IMR-90 (cell line): ENCODE results near the gene CACNA2D1. TPM values are rescaled to one million over a fixed set of nuclear protein-coding genes. Genes with fewer than 3 reads are reported as not detected.

Source experiments
- ATAC-seq: fragments of 200-7000 bp; cut with Tn5 transposase; 2 replicates; pipeline ENCODE4 v1.9.1; 2020; ENCODE audit warnings: low read depth, mild to moderate bottlenecking, moderate library complexity
- BruUV-seq: library from RNA; stranded (reverse); fragments of 400-500 nt; replicated peaks from 2 replicates; lab custom pipeline; 2021; lab: Mats Ljungman, UMichigan
- CTCF ChIA-PET: fragments of 300-600 bp; formaldehyde crosslinking; extraction: SDS; loops from one replicate; lab custom pipeline; 2021; ENCODE audit warnings: antibody characterized with exemption; lab: Yijun Ruan, JAX
- POLR2A ChIA-PET: fragments of 300-600 bp; sonication (Branson Sonifier 250); formaldehyde crosslinking; loops from one replicate; lab custom pipeline; 2022; ENCODE audit warnings: antibody characterized with exemption; ENCODE audit not compliant: unreplicated experiment; lab: Charles Lee
- DNase-seq: peaks from one replicate; pipeline ENCODE4 v3.0.0; 2013
- H2AFZ ChIP-seq: replicated peaks from 2 replicates; pipeline ENCODE3; 2013; ENCODE audit warnings: low read length, mild to moderate bottlenecking; ENCODE audit not compliant: poor library complexity
- H2AK5ac ChIP-seq: 2 replicates; pipeline ENCODE4 v1.6.1; 2013; ENCODE audit warnings: low read depth, low read length, inconsistent platforms
- H2AK9ac ChIP-seq: replicated peaks from 2 replicates; pipeline ENCODE3; 2013; ENCODE audit warnings: mild to moderate bottlenecking, low read depth, low read length, moderate library complexity; ENCODE audit not compliant: poor library complexity
- H2BK120ac ChIP-seq: 2 replicates; pipeline ENCODE4 v1.6.1; 2013; ENCODE audit warnings: low read depth, low read length, inconsistent platforms
- H2BK15ac ChIP-seq: 3 replicates; pipeline ENCODE4 v1.6.1; 2013; ENCODE audit warnings: low read depth, low read length, inconsistent platforms
- H2BK20ac ChIP-seq: 2 replicates; pipeline ENCODE4 v1.6.1; 2013; ENCODE audit warnings: low read depth, mild to moderate bottlenecking, inconsistent platforms, low read length, moderate library complexity
- H2BK5ac ChIP-seq: 2 replicates; pipeline ENCODE4 v1.6.1; 2013; ENCODE audit warnings: mild to moderate bottlenecking, low read depth, low read length, inconsistent platforms; ENCODE audit not compliant: poor library complexity, severe bottlenecking
- H3K14ac ChIP-seq: replicated peaks from 2 replicates; pipeline ENCODE4 v1.6.1; 2013; ENCODE audit warnings: low read depth, low read length, inconsistent platforms
- H3K18ac ChIP-seq: 2 replicates; pipeline ENCODE4 v1.6.1; 2013; ENCODE audit warnings: low read depth, low read length, control low read depth
- H3K23ac ChIP-seq: 2 replicates; pipeline ENCODE4 v1.6.1; 2013; ENCODE audit warnings: low read depth, low read length, inconsistent platforms
- H3K27ac ChIP-seq: 2 replicates; pipeline ENCODE4 v1.5.1; 2013; ENCODE audit warnings: mild to moderate bottlenecking, control low read depth, low read length; ENCODE audit not compliant: insufficient read depth
- H3K27me3 ChIP-seq: 2 replicates; pipeline ENCODE4 v1.6.1; 2013; ENCODE audit warnings: low read length; ENCODE audit not compliant: control insufficient read depth, insufficient read depth
- H3K36me3 ChIP-seq: 2 replicates; pipeline ENCODE4 v1.6.1; 2013; ENCODE audit warnings: low read length, mixed read lengths; ENCODE audit not compliant: control insufficient read depth, insufficient read depth
- H3K4ac ChIP-seq: 2 replicates; pipeline ENCODE4 v1.6.1; 2013; ENCODE audit warnings: low read depth, low read length, inconsistent platforms
- H3K4me1 ChIP-seq: 2 replicates; pipeline ENCODE4 v1.6.1; 2013; ENCODE audit warnings: low read length, mixed read lengths; ENCODE audit not compliant: control insufficient read depth, insufficient read depth
- H3K4me2 ChIP-seq: 2 replicates; pipeline ENCODE4 v1.6.1; 2013; ENCODE audit warnings: low read depth, mild to moderate bottlenecking, control low read depth, low read length, moderate library complexity
- H3K4me3 ChIP-seq: 2 replicates; pipeline ENCODE4 v1.5.1; 2013; ENCODE audit warnings: low read depth, mild to moderate bottlenecking, control low read depth, low read length, moderate library complexity; ENCODE audit not compliant: insufficient read depth
- H3K56ac ChIP-seq: 2 replicates; pipeline ENCODE4 v1.6.1; 2013; ENCODE audit warnings: low read length, inconsistent platforms; ENCODE audit not compliant: insufficient read depth; ENCODE audit errors: extremely low read depth
- H3K79me1 ChIP-seq, 2 experiments: 2 replicates each; pipeline ENCODE4 v1.6.1; 2013; ENCODE audit warnings: low read length in 2 of 2, inconsistent platforms in 1 of 2, low read depth in 1 of 2
- H3K9ac ChIP-seq: 2 replicates; pipeline ENCODE4 v1.6.1; 2013; ENCODE audit warnings: low read depth, low read length, control low read depth
- H3K9me1 ChIP-seq: 2 replicates; pipeline ENCODE4 v1.6.1; 2013; ENCODE audit warnings: low read length, inconsistent platforms; ENCODE audit not compliant: insufficient read depth
- H3K9me3 ChIP-seq: 2 replicates; pipeline ENCODE4 v1.6.1; 2013; ENCODE audit warnings: low read length; ENCODE audit not compliant: control insufficient read depth, insufficient read depth
- H4K20me1 ChIP-seq: 2 replicates; pipeline ENCODE4 v1.6.1; 2013; ENCODE audit warnings: low read length, inconsistent platforms; ENCODE audit not compliant: insufficient read depth
- H4K5ac ChIP-seq: 2 replicates; pipeline ENCODE4 v1.6.1; 2013; ENCODE audit warnings: mild to moderate bottlenecking, low read depth, low read length, control low read depth
- H4K8ac ChIP-seq, 2 experiments: 2 replicates each; pipeline ENCODE4 v1.6.1; 2013; ENCODE audit warnings: low read depth in 2 of 2, low read length in 2 of 2, control low read depth in 1 of 2, inconsistent platforms in 1 of 2
- H4K91ac ChIP-seq: 2 replicates; pipeline ENCODE4 v1.6.1; 2013; ENCODE audit warnings: low read depth, low read length, inconsistent platforms; ENCODE audit not compliant: insufficient read depth
- BHLHE40 ChIP-seq: fragments of 150-350 bp; IDR thresholded peaks from 2 replicates; pipeline ENCODE4 v1.6.1; 2016; ENCODE audit warnings: mild to moderate bottlenecking, low read depth, low read length
- CEBPB ChIP-seq: IDR thresholded peaks from 2 replicates; pipeline ENCODE4 v1.6.1; 2012; ENCODE audit warnings: low read depth, low read length, improper control_type of control experiment
- CTCF ChIP-seq: conservative IDR thresholded peaks from 2 replicates; pipeline ENCODE4 v1.5.1; 2012; ENCODE audit warnings: mild to moderate bottlenecking, low read depth, low read length, improper control_type of control experiment
- FOS ChIP-seq: fragments of 150-350 bp; IDR thresholded peaks from 2 replicates; pipeline ENCODE4 v1.6.1; 2016; ENCODE audit warnings: low read depth, low read length
- MAFK ChIP-seq: IDR thresholded peaks from 2 replicates; pipeline ENCODE4 v1.6.1; 2012; ENCODE audit warnings: low read depth, low read length, improper control_type of control experiment
- NFE2L2 ChIP-seq: fragments of 150-350 bp; IDR thresholded peaks from 2 replicates; pipeline ENCODE4 v1.6.1; 2016; ENCODE audit warnings: low read depth, mild to moderate bottlenecking, low read length
- POLR2A ChIP-seq: IDR thresholded peaks from 2 replicates; pipeline ENCODE4 v1.6.1; 2012; ENCODE audit warnings: mild to moderate bottlenecking, low read depth, low read length
- RAD21 ChIP-seq: IDR thresholded peaks from 2 replicates; pipeline ENCODE4 v1.6.1; 2012; ENCODE audit warnings: low read length, improper control_type of control experiment
- RCOR1 ChIP-seq: IDR thresholded peaks from 2 replicates; pipeline ENCODE4 v1.6.1; 2012; ENCODE audit warnings: mild to moderate bottlenecking, low read length, improper control_type of control experiment; ENCODE audit not compliant: insufficient replicate concordance
- RFX5 ChIP-seq: IDR thresholded peaks from 2 replicates; pipeline ENCODE4 v1.8.0; 2012; ENCODE audit warnings: low read depth, mild to moderate bottlenecking, low read length, moderate library complexity
- SMC3 ChIP-seq: fragments of 150-350 bp; IDR thresholded peaks from 2 replicates; pipeline ENCODE4 v1.6.1; 2016; ENCODE audit warnings: low read depth, mild to moderate bottlenecking, antibody characterized with exemption, low read length, moderate library complexity
- WGBS, 2 experiments: methylation state at CpG; one replicate each; pipeline versions ENCODE4 v1.1.5 to v1.1.7; 2013; ENCODE audit warnings: missing lambda C conversion rate in 2 of 2; ENCODE audit not compliant: insufficient read length in 1 of 2; ENCODE audit errors: extremely low coverage in 2 of 2; 5-methylcytosine and 5-hydroxymethylcytosine counted together
- dilution Hi-C: fragments of 300-500 bp; cut with HindIII; formaldehyde crosslinking; loops from one replicate; pipeline ENCODE4 v1.14.3; 2018; ENCODE audit warnings: low sequenced_read_pairs; ENCODE audit not compliant: unreplicated experiment
- in situ Hi-C: fragments of 300-500 bp; cut with MboI; formaldehyde crosslinking; loops from 3 replicates; pipeline ENCODE4 v1.14.3; 2019; ENCODE audit warnings: low sequenced_read_pairs, inconsistent platforms, mixed read lengths
- intact Hi-C: fragments of 100-400 bp; cut with micrococcal nuclease; formaldehyde crosslinking; loops from 2 replicates; pipeline ENCODE4 v1.10.0; 2022
- polyA plus RNA-seq, 3 experiments: library from polyadenylated mRNA; depleted of rRNA; stranded (reverse); fragments of >200 nt; gene quantifications; 2 replicates each; pipeline ENCODE4 v1.2.3, GENCODE V29; 2012; ENCODE audit warnings: low replicate concordance in 1 of 3
- total RNA-seq: library from RNA; depleted of rRNA; stranded (reverse); fragments of >200 nt; gene quantifications from 2 replicates; pipeline ENCODE4 v1.2.3, GENCODE V29; 2012
- TF ChIP-seq, protein P1 (sequence below): fragments of 150-350 bp; IDR thresholded peaks from 2 replicates; pipeline ENCODE4 v1.6.1; 2016; ENCODE audit warnings: low read depth, mild to moderate bottlenecking, low read length, moderate library complexity, borderline replicate concordance
- TF ChIP-seq, protein P2 (sequence below): fragments of 150-350 bp; IDR thresholded peaks from 2 replicates; pipeline ENCODE4 v1.6.1; 2017; ENCODE audit warnings: mild to moderate bottlenecking, antibody characterized with exemption, low read length, low read depth

Gene CACNA2D1
- total and polyA plus RNA-seq, 2 of the 4 experiments (the other 2 are of a cell fraction): 5.8 to 21.9 TPM

- H4K20me1 ChIP-seq: no peaks in the 10 kb centered on the region
- BruUV-seq: no TSS peak
- peaks cover 2% of the 10 kb centered on the region; the same call in 1 of the 2 replicates for H3K9me3 ChIP-seq
- no peak overlapping the region for H3K23ac ChIP-seq
- dilution Hi-C loops: no loop called here
- intact Hi-C loops: no loop called here
- H2BK120ac ChIP-seq: no peak overlapping the region
- H4K8ac ChIP-seq: no peak overlapping the region
- no peak overlapping the region for H2BK5ac ChIP-seq
- CTCF ChIA-PET: no interaction called here
- no peak for DNase-seq
- no peaks in the 10 kb centered on the region for H3K27me3 ChIP-seq
- no peak overlapping the region for H4K5ac ChIP-seq
- H3K4me2 ChIP-seq: no peak overlapping the region
- no peaks in the 10 kb centered on the region; the same call in 1 of the 2 replicates for H3K4me1 ChIP-seq
- no peaks in the 10 kb centered on the region for H3K36me3 ChIP-seq
- ATAC-seq: no peak
- POLR2A ChIA-PET: no interaction called here
- in situ Hi-C loops: no loop called here
- H2AFZ ChIP-seq: no peak overlapping the region
- no peak overlapping the region for H2BK15ac ChIP-seq
- no peak overlapping the region for H3K9ac ChIP-seq
- H3K9me1 ChIP-seq: no peaks in the 10 kb centered on the region; the same call in 1 of the 2 replicates
- H3K27ac ChIP-seq: no peak overlapping the region
- no peak overlapping the region for H4K91ac ChIP-seq
- H3K14ac ChIP-seq: no peak overlapping the region
- no peak overlapping the region for H2BK20ac ChIP-seq
- H3K4ac ChIP-seq: no peak overlapping the region
- no peak overlapping the region for H3K4me3 ChIP-seq
- H3K56ac ChIP-seq: no peak overlapping the region
- H3K79me1 ChIP-seq: peaks cover 6 to 13% of the 10 kb centered on the region in 2 experiments; a peak in 3 of 4 replicates
- TF ChIP-seq BHLHE40 (no peak), RCOR1 (no peak), SMC3 (no peak), CEBPB (no peak), RFX5 (no peak), POLR2A (no peak), FOS (no peak), CTCF (no peak), RAD21 (no peak), NFE2L2 (no peak), MAFK (no peak)
- TF ChIP-seq, protein P1, sequence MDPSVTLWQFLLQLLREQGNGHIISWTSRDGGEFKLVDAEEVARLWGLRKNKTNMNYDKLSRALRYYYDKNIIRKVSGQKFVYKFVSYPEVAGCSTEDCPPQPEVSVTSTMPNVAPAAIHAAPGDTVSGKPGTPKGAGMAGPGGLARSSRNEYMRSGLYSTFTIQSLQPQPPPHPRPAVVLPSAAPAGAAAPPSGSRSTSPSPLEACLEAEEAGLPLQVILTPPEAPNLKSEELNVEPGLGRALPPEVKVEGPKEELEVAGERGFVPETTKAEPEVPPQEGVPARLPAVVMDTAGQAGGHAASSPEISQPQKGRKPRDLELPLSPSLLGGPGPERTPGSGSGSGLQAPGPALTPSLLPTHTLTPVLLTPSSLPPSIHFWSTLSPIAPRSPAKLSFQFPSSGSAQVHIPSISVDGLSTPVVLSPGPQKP: no peak
- TF ChIP-seq, protein P2, sequence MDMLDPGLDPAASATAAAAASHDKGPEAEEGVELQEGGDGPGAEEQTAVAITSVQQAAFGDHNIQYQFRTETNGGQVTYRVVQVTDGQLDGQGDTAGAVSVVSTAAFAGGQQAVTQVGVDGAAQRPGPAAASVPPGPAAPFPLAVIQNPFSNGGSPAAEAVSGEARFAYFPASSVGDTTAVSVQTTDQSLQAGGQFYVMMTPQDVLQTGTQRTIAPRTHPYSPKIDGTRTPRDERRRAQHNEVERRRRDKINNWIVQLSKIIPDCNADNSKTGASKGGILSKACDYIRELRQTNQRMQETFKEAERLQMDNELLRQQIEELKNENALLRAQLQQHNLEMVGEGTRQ: no peak
- H3K18ac ChIP-seq: no peak overlapping the region
- no CpG with 5 or more reads among the region's 4 CpGs for WGBS, 2 experiments
- H2AK5ac ChIP-seq: no peak overlapping the region
- H2AK9ac ChIP-seq: no peak overlapping the region
Measured at GRCh38 chr7:82395147-82395546, 48.4 kb downstream of the CACNA2D1 start.
